CD4-positive, alpha-beta T cell treated with Interleukin-6 at 100 ng/mL for 8 hours (primary cell): ENCODE data around the gene NUDT8.
"Not testable (repeated sequence)": the region's sequence is repeated elsewhere in the genome, so short reads cannot be mapped to it uniquely, and the experiment has no call there.

Experiments
- DNase-seq: peaks from one replicate; pipeline ENCODE4 v3.0.0-alpha.2; 2020; ENCODE audit warnings: mixed read lengths, low spot score

The NUDT8 gene

GRCh38 chr11:67660752-67661151 lies 31.0 kb upstream of the NUDT8 start:
- DNase-seq = not testable (repeated sequence)

GRCh38 chr11:67659651-67660165 lies 30.0 kb upstream of the NUDT8 start:
- not testable (repeated sequence) for DNase-seq

GRCh38 chr11:67657300-67657699 lies 27.6 kb upstream of the NUDT8 start:
- no peak for DNase-seq

- DNase-seq = no peak
Observed at GRCh38 chr11:67656278-67656922, 26.7 kb upstream of the NUDT8 start.

- no peak for DNase-seq
Observed at GRCh38 chr11:67654225-67654624, 24.5 kb upstream of the NUDT8 start.

GRCh38 chr11:67652965-67653845 lies 23.5 kb upstream of the NUDT8 start:
- DNase-seq = no peak

- DNase-seq = no peak
Observed at GRCh38 chr11:67651976-67652781, 22.4 kb upstream of the NUDT8 start.

GRCh38 chr11:67649634-67650510 lies 20.1 kb upstream of the NUDT8 start:
- no peak for DNase-seq

GRCh38 chr11:67648796-67649613 lies 19.3 kb upstream of the NUDT8 start:
- no peak for DNase-seq

GRCh38 chr11:67648140-67648795 lies 18.5 kb upstream of the NUDT8 start:
- DNase-seq = peak; percentile 52

- no peak for DNase-seq
Observed at GRCh38 chr11:67647471-67647870, 17.7 kb upstream of the NUDT8 start.

GRCh38 chr11:67646535-67647336 lies 17.0 kb upstream of the NUDT8 start:
- peak; percentile 30 for DNase-seq

- DNase-seq = no peak
Observed at GRCh38 chr11:67645521-67646461, 16.1 kb upstream of the NUDT8 start.

- DNase-seq = no peak
Observed at GRCh38 chr11:67644472-67645418, 15.0 kb upstream of the NUDT8 start.

- no peak for DNase-seq
Observed at GRCh38 chr11:67644042-67644441, 14.3 kb upstream of the NUDT8 start.
